ENCODE measurements around the gene KCNH2.

KCNH2 gene

GRCh38 chr7:150992833-150993302 lies 14.7 kb upstream of the KCNH2 start:
- H3K27me3 Mint-ChIP-seq (ENCODE audit: low read depth): peaks cover 6% of the 10 kb centered on the region
- H3K27ac Mint-ChIP-seq: no peak overlapping the region
- peaks cover 9% of the 10 kb centered on the region for H3K9me3 Mint-ChIP-seq
- no peak overlapping the region for H3K4me3 Mint-ChIP-seq
- H3K4me1 Mint-ChIP-seq (ENCODE audit: low read depth): peaks cover 13% of the 10 kb centered on the region
- H3K36me3 Mint-ChIP-seq (ENCODE audit: low read depth): no peaks in the 10 kb centered on the region

DNA sequence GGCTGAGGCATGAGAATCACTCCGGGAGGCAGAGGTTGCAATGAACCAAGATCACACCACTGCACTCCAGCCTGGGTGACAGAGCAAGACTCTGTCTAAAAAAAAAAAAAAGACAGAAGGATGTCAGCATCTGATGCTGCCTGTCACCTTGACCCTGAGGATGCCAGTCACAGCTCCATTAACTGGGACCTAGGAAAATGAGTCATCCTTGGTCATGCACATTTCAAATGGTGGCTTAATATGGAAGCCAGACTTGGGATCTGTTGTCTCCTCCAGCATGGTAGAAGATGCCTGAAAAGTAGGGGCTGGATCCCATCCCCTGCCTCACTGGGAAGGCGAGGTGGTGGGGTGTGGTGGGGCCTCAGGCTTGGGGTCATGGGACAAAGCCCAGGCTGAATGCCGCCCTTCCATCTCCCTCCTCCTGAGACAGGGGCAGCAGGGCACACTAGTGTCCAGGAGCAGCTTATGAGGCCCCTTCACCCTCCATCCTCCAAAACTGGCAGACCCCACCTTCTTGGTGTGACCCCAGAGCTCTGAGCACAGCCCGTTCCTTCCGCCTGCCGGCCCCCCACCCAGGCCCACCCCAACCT lies 14.0 kb upstream of the KCNH2 start:
- H3K27ac Mint-ChIP-seq: no peak overlapping the region
- H3K4me1 Mint-ChIP-seq (ENCODE audit: low read depth): peaks cover 15% of the 10 kb centered on the region
- peaks cover 6% of the 10 kb centered on the region for H3K27me3 Mint-ChIP-seq (ENCODE audit: low read depth)
- peaks cover 9% of the 10 kb centered on the region for H3K9me3 Mint-ChIP-seq
- no peak overlapping the region for H3K4me3 Mint-ChIP-seq
- no peaks in the 10 kb centered on the region for H3K36me3 Mint-ChIP-seq (ENCODE audit: low read depth)

DNA sequence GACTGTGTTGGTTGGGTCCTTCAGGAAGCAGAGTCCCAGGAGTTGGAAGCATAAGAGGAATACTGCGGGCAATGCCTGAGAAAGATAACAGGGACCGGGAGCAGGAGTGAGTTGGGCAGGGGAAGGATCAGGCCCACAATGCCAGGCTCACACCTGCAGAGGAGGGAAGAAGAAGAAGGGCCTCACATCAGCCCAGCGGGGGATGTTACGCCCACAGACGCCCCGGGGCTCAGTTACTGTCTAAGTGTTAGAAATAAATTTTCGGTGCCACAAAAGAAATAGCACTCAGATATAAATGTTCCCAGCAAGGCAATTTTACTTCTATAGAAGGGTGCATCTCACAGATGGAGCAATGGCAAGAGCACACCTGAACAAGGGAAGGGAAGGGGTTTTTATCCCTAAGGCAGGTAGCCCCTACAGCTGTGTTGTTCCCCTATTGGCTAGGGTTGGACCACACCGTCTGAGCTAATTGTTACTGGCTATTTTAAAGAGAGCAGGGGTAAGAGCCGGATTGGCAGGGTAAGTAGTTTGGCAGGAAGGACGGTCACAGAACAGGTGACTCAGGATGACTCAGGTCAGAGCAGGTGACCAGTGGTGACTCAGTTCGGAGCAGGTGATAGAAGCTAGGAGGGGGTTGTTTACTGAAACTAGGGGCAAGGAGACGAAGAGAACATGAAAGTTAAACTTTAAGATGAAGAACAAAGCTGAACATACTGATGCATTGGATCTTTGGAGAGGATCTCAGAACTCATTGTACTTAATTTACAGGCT lies 12.5 kb upstream of the KCNH2 start, which contains the start of gene NOS3:
NOS3 (plus strand) TSS at position 602 of the 771 bp plus-strand sequence. CDS start 2,787 bp downstream, outside the sequence.
- peaks cover 9% of the 10 kb centered on the region for H3K9me3 Mint-ChIP-seq
- peaks cover 13% of the 10 kb centered on the region for H3K27me3 Mint-ChIP-seq (ENCODE audit: low read depth)
- H3K36me3 Mint-ChIP-seq (ENCODE audit: low read depth): no peaks in the 10 kb centered on the region
- H3K27ac Mint-ChIP-seq: no peak within 1 kb of the TSS
- peaks cover 19% of the 10 kb centered on the region for H3K4me1 Mint-ChIP-seq (ENCODE audit: low read depth)
- no peak within 1 kb of the TSS for H3K4me3 Mint-ChIP-seq

DNA sequence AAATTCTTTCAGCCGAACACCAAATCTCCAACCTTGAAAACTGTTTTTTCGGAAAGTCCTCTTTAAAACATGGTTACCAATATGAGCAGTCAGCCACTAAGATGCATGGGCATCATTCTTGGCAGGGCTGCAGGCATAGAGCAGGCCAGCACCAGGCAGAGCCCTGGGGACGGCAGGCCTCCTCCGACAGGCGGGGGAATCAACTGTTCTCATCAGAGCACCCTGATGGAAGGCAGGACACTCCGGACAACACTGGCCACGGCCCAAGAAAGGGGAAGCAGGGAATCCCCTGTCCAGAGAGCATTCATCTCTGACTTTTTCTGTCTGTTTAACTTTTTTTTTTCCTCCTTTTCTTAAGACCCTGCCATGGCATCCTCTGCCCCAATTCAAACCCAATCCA lies 11.3 kb upstream of the KCNH2 start:
- peak overlapping the region; percentile 32 for H3K27ac Mint-ChIP-seq
- H3K36me3 Mint-ChIP-seq (ENCODE audit: low read depth): no peaks in the 10 kb centered on the region
- peaks cover 19% of the 10 kb centered on the region for H3K4me1 Mint-ChIP-seq (ENCODE audit: low read depth)
- H3K27me3 Mint-ChIP-seq (ENCODE audit: low read depth): peaks cover 21% of the 10 kb centered on the region
- H3K4me3 Mint-ChIP-seq: no peak overlapping the region
- peaks cover 9% of the 10 kb centered on the region for H3K9me3 Mint-ChIP-seq

DNA sequence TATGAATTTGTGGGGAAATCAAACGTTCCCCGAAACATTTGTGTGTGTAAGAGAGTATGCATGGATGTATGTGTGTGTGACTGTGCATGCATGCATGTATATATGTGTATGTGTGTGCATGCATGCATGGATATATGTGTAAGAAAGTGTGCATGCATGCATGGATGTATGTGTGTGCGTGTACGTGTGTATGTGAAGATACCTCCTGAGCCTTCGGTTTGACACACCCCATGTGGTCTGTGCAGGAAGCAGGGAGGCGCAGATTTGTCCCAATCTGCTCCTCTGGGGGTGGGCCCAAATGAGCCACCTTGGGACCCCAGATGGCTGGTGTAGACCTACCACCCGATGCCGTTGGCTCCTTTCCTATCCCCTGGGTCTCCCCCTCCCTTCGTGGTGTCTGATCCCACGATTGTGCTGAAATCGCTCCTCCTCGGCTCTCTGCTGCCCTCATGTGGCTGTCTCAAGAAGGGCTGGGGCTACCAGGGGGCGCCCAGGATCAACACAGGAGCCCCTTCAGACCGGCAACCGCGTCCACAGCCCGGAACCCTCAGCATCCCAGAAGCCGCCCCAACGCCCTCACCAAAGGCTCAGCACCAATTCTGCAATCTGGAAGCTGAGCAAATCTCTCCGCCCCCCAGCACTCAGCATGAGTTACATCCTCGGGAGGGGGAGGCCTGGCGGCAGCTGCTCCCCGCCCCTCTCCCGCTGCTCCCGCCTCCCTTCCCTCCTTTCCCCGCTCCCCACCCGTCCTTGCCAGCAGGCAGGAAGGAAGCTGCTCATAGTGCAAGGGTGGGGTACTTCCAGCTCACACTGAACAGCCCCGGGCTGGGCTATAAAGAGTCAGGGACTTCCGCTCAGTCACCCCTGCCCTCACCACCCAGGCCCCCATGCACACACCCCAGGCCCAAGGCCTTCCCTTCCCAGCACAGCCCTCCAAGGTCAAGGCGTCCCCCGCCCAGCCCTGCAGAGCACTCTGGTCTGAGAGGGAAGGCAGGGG lies 10.4 kb upstream of the KCNH2 start:
- H3K4me1 Mint-ChIP-seq (ENCODE audit: low read depth): peaks cover 19% of the 10 kb centered on the region
- peaks cover 9% of the 10 kb centered on the region for H3K9me3 Mint-ChIP-seq
- peaks cover 30% of the 10 kb centered on the region for H3K27me3 Mint-ChIP-seq (ENCODE audit: low read depth)
- H3K36me3 Mint-ChIP-seq (ENCODE audit: low read depth): no peaks in the 10 kb centered on the region
- H3K4me3 Mint-ChIP-seq: peak overlapping the region; percentile 47
- no peak overlapping the region for H3K27ac Mint-ChIP-seq

DNA sequence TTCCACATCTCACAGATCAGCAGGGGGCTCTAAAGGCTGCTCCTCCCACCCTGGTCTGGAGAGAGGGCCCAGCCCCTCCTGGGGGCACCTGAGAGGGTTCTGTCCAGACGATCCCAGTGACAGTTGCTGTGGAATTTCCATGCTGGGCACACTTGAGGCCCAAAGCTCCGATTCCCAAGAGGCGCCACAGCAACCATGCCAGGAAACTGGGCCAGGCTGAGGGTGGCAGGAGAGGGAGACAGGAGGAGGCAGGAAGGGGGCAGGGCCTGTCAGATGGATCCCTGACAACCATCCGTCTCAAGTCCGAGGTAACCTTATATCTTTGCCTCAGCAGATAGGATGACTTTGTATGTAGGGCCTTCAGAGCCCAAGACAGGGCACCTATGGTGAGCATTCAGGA lies 8.4 kb upstream of the KCNH2 start:
- peaks cover 49% of the 10 kb centered on the region for H3K27me3 Mint-ChIP-seq (ENCODE audit: low read depth)

GRCh38 chr7:150986099-150986512 lies 8.0 kb upstream of the KCNH2 start:
- Mint-ChIP-seq H3K27ac (no peak overlapping the region), H3K9me3 (peaks cover 6% of the 10 kb centered on the region), H3K4me3 (no peak overlapping the region), H3K4me1 (ENCODE audit: low read depth) (peaks cover 19% of the 10 kb centered on the region), H3K36me3 (ENCODE audit: low read depth) (no peaks in the 10 kb centered on the region), H3K27me3 (ENCODE audit: low read depth) (peaks cover 53% of the 10 kb centered on the region)

More for the DNA sequence above, 8.4 kb upstream of the KCNH2 start:
- Mint-ChIP-seq H3K36me3 (ENCODE audit: low read depth) (no peaks in the 10 kb centered on the region), H3K9me3 (peaks cover 9% of the 10 kb centered on the region), H3K27ac (no peak overlapping the region), H3K4me3 (no peak overlapping the region), H3K4me1 (ENCODE audit: low read depth) (peaks cover 19% of the 10 kb centered on the region)

DNA sequence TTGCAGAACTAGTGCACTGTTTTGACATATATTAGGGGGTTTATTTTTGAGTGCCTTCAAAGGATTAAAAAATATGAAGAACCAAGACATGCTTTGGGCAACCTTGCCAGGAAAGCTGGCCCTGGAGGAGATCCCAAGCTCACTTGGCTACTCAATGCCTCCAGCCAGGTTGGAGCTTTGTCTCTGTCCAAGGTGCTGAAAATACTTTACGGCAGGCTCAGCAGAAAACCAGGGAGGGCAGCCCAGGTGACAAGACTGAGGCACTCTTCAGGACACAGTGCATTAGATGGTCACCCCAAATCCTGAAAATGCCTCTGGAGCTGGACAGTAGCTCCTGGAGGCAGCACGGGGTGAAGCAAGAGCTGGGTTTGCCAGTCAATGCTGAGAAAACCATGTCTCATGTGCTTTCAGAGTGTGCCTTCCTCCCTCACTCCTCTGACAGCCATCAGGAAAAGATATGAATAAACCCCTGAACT lies 5.8 kb upstream of the KCNH2 start:
- Mint-ChIP-seq H3K27me3 (ENCODE audit: low read depth) (peaks cover 73% of the 10 kb centered on the region), H3K36me3 (ENCODE audit: low read depth) (no peaks in the 10 kb centered on the region), H3K27ac (no peak overlapping the region)

GRCh38 chr7:150982351-150982750 lies 4.2 kb upstream of the KCNH2 start:
- Mint-ChIP-seq H3K36me3 (ENCODE audit: low read depth) (no peaks in the 10 kb centered on the region), H3K4me3 (no peak overlapping the region), H3K27ac (no peak overlapping the region), H3K9me3 (no peaks in the 10 kb centered on the region), H3K4me1 (ENCODE audit: low read depth) (peaks cover 9% of the 10 kb centered on the region), H3K27me3 (ENCODE audit: low read depth) (peaks cover 76% of the 10 kb centered on the region)

More for the DNA sequence above, 5.8 kb upstream of the KCNH2 start:
- peaks cover 17% of the 10 kb centered on the region for H3K4me1 Mint-ChIP-seq (ENCODE audit: low read depth)
- H3K4me3 Mint-ChIP-seq: no peak overlapping the region
- H3K9me3 Mint-ChIP-seq: no peaks in the 10 kb centered on the region

GRCh38 chr7:150981644-150982043 lies 3.5 kb upstream of the KCNH2 start:
- Mint-ChIP-seq H3K36me3 (ENCODE audit: low read depth) (peaks cover 3% of the 10 kb centered on the region), H3K27me3 (ENCODE audit: low read depth) (peaks cover 83% of the 10 kb centered on the region), H3K4me1 (ENCODE audit: low read depth) (peaks cover 15% of the 10 kb centered on the region), H3K9me3 (no peaks in the 10 kb centered on the region), H3K27ac (no peak overlapping the region), H3K4me3 (no peak overlapping the region)

DNA sequence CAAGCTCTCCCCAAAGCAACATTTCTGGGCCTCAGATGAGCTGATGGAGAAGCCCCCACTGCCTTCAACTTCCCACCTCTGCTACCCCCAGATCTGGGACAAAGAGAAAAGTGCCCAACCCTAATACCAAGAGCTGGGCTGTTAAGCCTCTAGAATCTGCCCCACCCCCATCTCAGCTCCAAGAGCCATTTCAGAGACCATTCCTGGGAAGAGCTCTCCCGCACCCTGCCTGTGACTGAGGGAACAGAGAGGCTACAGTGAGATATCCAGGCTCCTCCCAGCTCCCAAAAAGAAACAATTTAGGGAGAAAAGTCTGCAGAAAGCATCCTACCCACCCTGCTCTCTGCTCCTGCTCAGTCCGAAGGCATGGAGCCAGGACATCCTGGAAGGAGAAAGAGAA lies 2.5 kb upstream of the KCNH2 start:
- Mint-ChIP-seq H3K27me3 (ENCODE audit: low read depth) (peaks cover 86% of the 10 kb centered on the region), H3K27ac (no peak overlapping the region), H3K9me3 (no peaks in the 10 kb centered on the region), H3K4me3 (peak overlapping the region; percentile 14), H3K4me1 (ENCODE audit: low read depth) (peaks cover 14% of the 10 kb centered on the region), H3K36me3 (ENCODE audit: low read depth) (peaks cover 3% of the 10 kb centered on the region)

- Mint-ChIP-seq H3K4me1 (ENCODE audit: low read depth) (peaks cover 18% of the 10 kb centered on the region), H3K4me3 (no peak overlapping the region), H3K36me3 (ENCODE audit: low read depth) (peaks cover 5% of the 10 kb centered on the region), H3K27me3 (ENCODE audit: low read depth) (peaks cover 85% of the 10 kb centered on the region), H3K27ac (no peak overlapping the region), H3K9me3 (no peaks in the 10 kb centered on the region)
These were observed 1.7 kb upstream of the KCNH2 start for GRCh38 chr7:150979713-150980390.

DNA sequence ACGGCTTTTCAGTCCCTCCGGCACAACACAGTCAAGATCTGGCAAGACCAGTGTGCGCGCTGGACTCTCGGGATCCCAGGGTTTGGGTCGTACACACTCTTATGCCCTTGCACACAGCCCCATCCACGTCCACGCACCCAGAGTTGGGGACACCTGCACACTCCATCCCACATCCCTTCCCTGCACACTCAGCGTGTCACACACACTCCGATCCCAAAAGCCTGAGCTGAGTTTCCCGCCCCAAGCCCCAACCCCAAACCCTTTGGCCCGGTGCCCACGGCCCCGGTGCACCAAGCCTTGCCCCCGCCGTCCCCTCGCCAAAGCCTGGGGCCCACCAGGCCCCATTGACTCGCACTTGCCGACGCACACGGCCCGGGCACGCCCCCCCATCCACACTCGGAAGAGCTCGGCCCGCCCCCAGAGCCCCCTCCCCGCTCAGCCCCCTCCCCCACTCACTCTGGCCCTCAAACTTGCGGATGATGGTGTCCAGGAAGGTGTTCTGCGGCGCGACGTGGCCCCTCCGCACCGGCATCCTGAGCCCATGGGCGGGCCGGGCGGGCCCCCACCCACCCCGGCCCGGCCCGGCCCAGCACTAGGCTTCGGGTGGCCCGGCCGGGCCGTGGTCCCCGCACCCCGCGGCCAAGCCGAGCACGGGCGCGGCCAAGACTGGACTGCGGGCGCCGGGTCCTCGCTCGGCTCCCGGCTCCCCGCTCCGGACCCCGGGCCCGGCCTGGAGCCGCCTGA lies 567 bp downstream of the KCNH2 start:
- H3K4me3 Mint-ChIP-seq: peak overlapping the region; percentile 84
- peak overlapping the region; percentile 52 for H3K27ac Mint-ChIP-seq
- H3K27me3 Mint-ChIP-seq (ENCODE audit: low read depth): peaks cover 62% of the 10 kb centered on the region
- H3K4me1 Mint-ChIP-seq (ENCODE audit: low read depth): peaks cover 26% of the 10 kb centered on the region
- H3K9me3 Mint-ChIP-seq: no peaks in the 10 kb centered on the region
- H3K36me3 Mint-ChIP-seq (ENCODE audit: low read depth): peaks cover 5% of the 10 kb centered on the region
